HEK293T (cell line): ENCODE results near the gene PRKCB.

Experiments used
- FOXK2 ChIP-seq: fragments of 450-650 bp; IDR thresholded peaks from 2 replicates; pipeline ENCODE4 v1.6.1; 2016; ENCODE audit warnings: mild to moderate bottlenecking
- SUZ12 ChIP-seq: fragments of 450-650 bp; IDR thresholded peaks from 2 replicates; pipeline ENCODE4 v1.6.1; 2016; ENCODE audit warnings: mild to moderate bottlenecking

DNA sequence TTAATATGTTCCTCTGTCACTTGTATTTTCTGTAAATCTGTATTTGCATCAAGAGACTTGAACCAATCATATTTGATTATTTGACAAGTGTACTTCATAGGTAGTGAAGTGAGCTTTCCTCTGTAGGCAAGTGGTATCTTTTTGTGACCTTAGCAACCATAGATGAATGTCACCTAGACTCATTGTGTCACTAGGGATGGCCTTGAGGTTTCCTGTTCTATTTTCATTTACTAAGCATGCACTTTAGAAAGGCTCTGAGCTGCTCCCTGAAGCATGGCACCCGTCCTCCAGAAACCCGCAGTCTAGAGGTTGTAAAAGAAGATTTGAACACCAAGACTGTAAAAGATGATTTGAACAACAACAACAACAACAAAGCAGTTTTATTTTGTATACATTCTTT is 151.7 kb downstream of the PRKCB start:
- TF ChIP-seq FOXK2 (no peak), SUZ12 (no peak)
